SH-SY5Y (cell line): ENCODE data around the gene SYN1.

Experiments used
- GATA2 ChIP-seq: IDR thresholded peaks from 2 replicates; pipeline ENCODE4 v1.6.1; 2011; ENCODE audit warnings: mild to moderate bottlenecking, low read depth, low read length
- GATA3 ChIP-seq: IDR thresholded peaks from 2 replicates; pipeline ENCODE4 v1.6.1; 2011; ENCODE audit warnings: low read depth, mild to moderate bottlenecking, low read length, moderate library complexity

GRCh38 chrX:47529548-47529947 is 90.1 kb downstream of the SYN1 start:
- TF ChIP-seq GATA3, result no peak
- TF ChIP-seq GATA2, result no peak
